ENCODE data around the gene UXS1.

The UXS1 gene

GRCh38 chr2:106109675-106110424, 84.3 kb downstream of the UXS1 start:
- H3K4me1 ChIP-seq (ENCODE audit: control insufficient read depth, insufficient read depth, low read length, unreplicated experiment), result peaks cover 7% of the 10 kb centered on the region
- H3K36me3 ChIP-seq (ENCODE audit: insufficient read depth, low read length), result no peaks in the 10 kb centered on the region
- H3K79me2 ChIP-seq (ENCODE audit: control insufficient read depth, insufficient read depth, low read length, unreplicated experiment), result no peaks in the 10 kb centered on the region
- no peaks in the 10 kb centered on the region for H3K27me3 ChIP-seq (ENCODE audit: insufficient read depth, low read length)
- H3K4me3 ChIP-seq (ENCODE audit: low read depth, low read length), result no peak overlapping the region
- no peak overlapping the region for H2AFZ ChIP-seq (ENCODE audit: low read length, unreplicated experiment)
- H3K27ac ChIP-seq (ENCODE audit: low read depth, low read length), result no peak overlapping the region

- H3K4me1 ChIP-seq (ENCODE audit: control insufficient read depth, insufficient read depth, low read length, unreplicated experiment), result peaks cover 5% of the 10 kb centered on the region
- no peak overlapping the region for H3K27ac ChIP-seq (ENCODE audit: low read depth, low read length)
- H2AFZ ChIP-seq (ENCODE audit: low read length, unreplicated experiment), result no peak overlapping the region
- no peaks in the 10 kb centered on the region for H3K36me3 ChIP-seq (ENCODE audit: insufficient read depth, low read length)
- H3K79me2 ChIP-seq (ENCODE audit: control insufficient read depth, insufficient read depth, low read length, unreplicated experiment), result no peaks in the 10 kb centered on the region
- no peaks in the 10 kb centered on the region for H3K27me3 ChIP-seq (ENCODE audit: insufficient read depth, low read length)
- H3K4me3 ChIP-seq (ENCODE audit: low read depth, low read length), result no peak overlapping the region
Measured at GRCh38 chr2:106108791-106109190, 85.3 kb downstream of the UXS1 start.

GRCh38 chr2:106108351-106108750, 85.8 kb downstream of the UXS1 start:
- Histone ChIP-seq H3K27ac (ENCODE audit: low read depth, low read length) (no peak overlapping the region), H2AFZ (ENCODE audit: low read length, unreplicated experiment) (no peak overlapping the region), H3K36me3 (ENCODE audit: insufficient read depth, low read length) (no peaks in the 10 kb centered on the region), H3K4me3 (ENCODE audit: low read depth, low read length) (no peak overlapping the region), H3K4me1 (ENCODE audit: control insufficient read depth, insufficient read depth, low read length, unreplicated experiment) (peaks cover 5% of the 10 kb centered on the region), H3K27me3 (ENCODE audit: insufficient read depth, low read length) (no peaks in the 10 kb centered on the region), H3K79me2 (ENCODE audit: control insufficient read depth, insufficient read depth, low read length, unreplicated experiment) (no peaks in the 10 kb centered on the region)

GRCh38 chr2:106107509-106108131, 86.5 kb downstream of the UXS1 start:
- no peak overlapping the region for H3K4me3 ChIP-seq (ENCODE audit: low read depth, low read length)
- H3K27me3 ChIP-seq (ENCODE audit: insufficient read depth, low read length), result no peaks in the 10 kb centered on the region
- H3K36me3 ChIP-seq (ENCODE audit: insufficient read depth, low read length), result no peaks in the 10 kb centered on the region
- no peaks in the 10 kb centered on the region for H3K79me2 ChIP-seq (ENCODE audit: control insufficient read depth, insufficient read depth, low read length, unreplicated experiment)
- H2AFZ ChIP-seq (ENCODE audit: low read length, unreplicated experiment), result no peak overlapping the region
- no peak overlapping the region for H3K27ac ChIP-seq (ENCODE audit: low read depth, low read length)
- H3K4me1 ChIP-seq (ENCODE audit: control insufficient read depth, insufficient read depth, low read length, unreplicated experiment), result peaks cover 5% of the 10 kb centered on the region

GRCh38 chr2:106106622-106107508, 87.2 kb downstream of the UXS1 start:
- Histone ChIP-seq H3K4me3 (ENCODE audit: low read depth, low read length) (no peak overlapping the region), H3K36me3 (ENCODE audit: insufficient read depth, low read length) (no peaks in the 10 kb centered on the region), H2AFZ (ENCODE audit: low read length, unreplicated experiment) (no peak overlapping the region), H3K27me3 (ENCODE audit: insufficient read depth, low read length) (no peaks in the 10 kb centered on the region), H3K4me1 (ENCODE audit: control insufficient read depth, insufficient read depth, low read length, unreplicated experiment) (peaks cover 5% of the 10 kb centered on the region), H3K79me2 (ENCODE audit: control insufficient read depth, insufficient read depth, low read length, unreplicated experiment) (no peaks in the 10 kb centered on the region), H3K27ac (ENCODE audit: low read depth, low read length) (no peak overlapping the region)

GRCh38 chr2:106105151-106105922, 88.8 kb downstream of the UXS1 start:
- H2AFZ ChIP-seq (ENCODE audit: low read length, unreplicated experiment), result no peak overlapping the region
- H3K79me2 ChIP-seq (ENCODE audit: control insufficient read depth, insufficient read depth, low read length, unreplicated experiment), result no peaks in the 10 kb centered on the region
- H3K36me3 ChIP-seq (ENCODE audit: insufficient read depth, low read length), result no peaks in the 10 kb centered on the region
- H3K4me1 ChIP-seq (ENCODE audit: control insufficient read depth, insufficient read depth, low read length, unreplicated experiment), result peaks cover 5% of the 10 kb centered on the region
- no peak overlapping the region for H3K27ac ChIP-seq (ENCODE audit: low read depth, low read length)
- H3K4me3 ChIP-seq (ENCODE audit: low read depth, low read length), result no peak overlapping the region
- no peaks in the 10 kb centered on the region for H3K27me3 ChIP-seq (ENCODE audit: insufficient read depth, low read length)

GRCh38 chr2:106104332-106105062, 89.6 kb downstream of the UXS1 start:
- no peak overlapping the region for H3K27ac ChIP-seq (ENCODE audit: low read depth, low read length)
- H3K4me3 ChIP-seq (ENCODE audit: low read depth, low read length), result no peak overlapping the region
- no peaks in the 10 kb centered on the region for H3K36me3 ChIP-seq (ENCODE audit: insufficient read depth, low read length)
- no peak overlapping the region for H2AFZ ChIP-seq (ENCODE audit: low read length, unreplicated experiment)
- peaks cover 5% of the 10 kb centered on the region for H3K4me1 ChIP-seq (ENCODE audit: control insufficient read depth, insufficient read depth, low read length, unreplicated experiment)
- H3K79me2 ChIP-seq (ENCODE audit: control insufficient read depth, insufficient read depth, low read length, unreplicated experiment), result no peaks in the 10 kb centered on the region
- no peaks in the 10 kb centered on the region for H3K27me3 ChIP-seq (ENCODE audit: insufficient read depth, low read length)

GRCh38 chr2:106099691-106100090, 94.4 kb downstream of the UXS1 start:
- H3K27ac ChIP-seq (ENCODE audit: low read depth, low read length), result no peak overlapping the region
- no peaks in the 10 kb centered on the region for H3K79me2 ChIP-seq (ENCODE audit: control insufficient read depth, insufficient read depth, low read length, unreplicated experiment)
- no peaks in the 10 kb centered on the region for H3K4me1 ChIP-seq (ENCODE audit: control insufficient read depth, insufficient read depth, low read length, unreplicated experiment)
- no peak overlapping the region for H3K4me3 ChIP-seq (ENCODE audit: low read depth, low read length)
- no peaks in the 10 kb centered on the region for H3K36me3 ChIP-seq (ENCODE audit: insufficient read depth, low read length)
- no peak overlapping the region for H2AFZ ChIP-seq (ENCODE audit: low read length, unreplicated experiment)
- H3K27me3 ChIP-seq (ENCODE audit: insufficient read depth, low read length), result no peaks in the 10 kb centered on the region

- Histone ChIP-seq H3K27me3 (ENCODE audit: insufficient read depth, low read length) (no peaks in the 10 kb centered on the region), H3K27ac (ENCODE audit: low read depth, low read length) (no peak overlapping the region), H2AFZ (ENCODE audit: low read length, unreplicated experiment) (no peak overlapping the region), H3K79me2 (ENCODE audit: control insufficient read depth, insufficient read depth, low read length, unreplicated experiment) (no peaks in the 10 kb centered on the region), H3K4me3 (ENCODE audit: low read depth, low read length) (no peak overlapping the region), H3K36me3 (ENCODE audit: insufficient read depth, low read length) (no peaks in the 10 kb centered on the region), H3K4me1 (ENCODE audit: control insufficient read depth, insufficient read depth, low read length, unreplicated experiment) (no peaks in the 10 kb centered on the region)
Measured at GRCh38 chr2:106098664-106099063, 95.4 kb downstream of the UXS1 start.

GRCh38 chr2:106098081-106098480, 96.0 kb downstream of the UXS1 start:
- Histone ChIP-seq H2AFZ (ENCODE audit: low read length, unreplicated experiment) (no peak overlapping the region), H3K27ac (ENCODE audit: low read depth, low read length) (no peak overlapping the region), H3K36me3 (ENCODE audit: insufficient read depth, low read length) (no peaks in the 10 kb centered on the region), H3K79me2 (ENCODE audit: control insufficient read depth, insufficient read depth, low read length, unreplicated experiment) (no peaks in the 10 kb centered on the region), H3K4me1 (ENCODE audit: control insufficient read depth, insufficient read depth, low read length, unreplicated experiment) (no peaks in the 10 kb centered on the region), H3K4me3 (ENCODE audit: low read depth, low read length) (no peak overlapping the region), H3K27me3 (ENCODE audit: insufficient read depth, low read length) (no peaks in the 10 kb centered on the region)

Measured in ACC112 (cell line).